Progenitor cell of endocrine pancreas (in vitro differentiated cells): ENCODE data around the gene TIMP3. TPM values are rescaled to one million over a fixed set of nuclear protein-coding genes. Genes with fewer than 3 reads are reported as not detected.

Experiments
- DNase-seq: peaks from one replicate; pipeline ENCODE4 v3.0.0; 2021; ENCODE audit warnings: low spot score; ENCODE audit not compliant: unreplicated experiment
- H3K27ac Mint-ChIP-seq: 2 replicates; pipeline ENCODE4 v1.8.0; 2021; ENCODE audit warnings: mild to moderate bottlenecking, moderate library complexity, mixed read lengths
- H3K27me3 Mint-ChIP-seq: 2 replicates; pipeline ENCODE4 v1.8.0; 2021; ENCODE audit warnings: mixed read lengths
- H3K36me3 Mint-ChIP-seq: 2 replicates; pipeline ENCODE4 v1.8.0; 2022; ENCODE audit warnings: mixed read lengths; ENCODE audit not compliant: insufficient read depth
- H3K4me1 Mint-ChIP-seq: 2 replicates; pipeline ENCODE4 v1.8.0; 2021; ENCODE audit warnings: low read depth, mixed read lengths
- H3K4me3 Mint-ChIP-seq: 2 replicates; pipeline ENCODE4 v1.8.0; 2021; ENCODE audit warnings: low read depth, mild to moderate bottlenecking, moderate library complexity, mixed read lengths
- H3K9me3 Mint-ChIP-seq: 2 replicates; pipeline ENCODE4 v1.8.0; 2021; ENCODE audit warnings: low read depth, mixed read lengths
- CTCF ChIP-seq: fragments of 200-600 bp; sonication (generic); IDR thresholded peaks from one replicate; pipeline ENCODE4 v1.5.0; 2021; ENCODE audit warnings: antibody characterized with exemption, mild to moderate bottlenecking; ENCODE audit not compliant: unreplicated experiment
- total RNA-seq: library from RNA; stranded (reverse); gene quantifications from 2 replicates; pipeline ENCODE4 v1.2.1, GENCODE V29; 2021

Gene TIMP3
- total RNA-seq, 1 donor from 2014 or later = 2.4 TPM

DNA sequence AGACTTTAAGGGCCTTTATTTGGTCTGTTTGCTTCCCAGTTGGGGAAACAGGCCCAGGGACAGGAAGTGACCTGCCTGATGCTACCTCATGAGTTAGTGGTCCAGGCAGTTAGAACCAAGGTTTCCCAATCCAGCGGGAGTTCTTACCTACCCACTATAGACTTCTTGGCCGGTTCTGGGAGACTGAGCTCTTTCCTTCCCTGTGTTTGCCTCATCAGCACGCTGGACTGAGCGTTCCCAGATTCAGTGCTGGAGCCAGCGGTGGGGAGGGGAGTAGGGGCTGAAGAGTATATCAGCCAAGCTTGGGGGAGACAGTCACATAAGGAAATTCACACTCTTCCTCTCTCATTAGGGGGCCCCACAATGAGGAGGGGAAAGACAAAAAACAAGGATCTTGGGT is 27.1 kb downstream of the TIMP3 start:
- no peak for TF ChIP-seq CTCF
- Mint-ChIP-seq H3K27me3 (peaks cover 8% of the 10 kb centered on the region), H3K9me3 (no peaks in the 10 kb centered on the region), H3K27ac (no peak overlapping the region), H3K36me3 (no peaks in the 10 kb centered on the region), H3K4me3 (no peak overlapping the region), H3K4me1 (no peaks in the 10 kb centered on the region)
- no peak for DNase-seq

GRCh38 chr22:32829451-32829851 is 27.9 kb downstream of the TIMP3 start:
- peaks cover 8% of the 10 kb centered on the region for H3K27me3 Mint-ChIP-seq
- H3K27ac Mint-ChIP-seq = no peak overlapping the region
- DNase-seq = no peak
- no peaks in the 10 kb centered on the region for H3K4me1 Mint-ChIP-seq
- TF ChIP-seq CTCF = no peak
- no peaks in the 10 kb centered on the region for H3K36me3 Mint-ChIP-seq
- no peaks in the 10 kb centered on the region for H3K9me3 Mint-ChIP-seq
- no peak overlapping the region for H3K4me3 Mint-ChIP-seq

- Mint-ChIP-seq H3K36me3 (no peaks in the 10 kb centered on the region), H3K27me3 (peaks cover 5% of the 10 kb centered on the region), H3K4me1 (no peaks in the 10 kb centered on the region), H3K27ac (no peak overlapping the region), H3K9me3 (no peaks in the 10 kb centered on the region), H3K4me3 (no peak overlapping the region)
- no peak for TF ChIP-seq CTCF
- no peak for DNase-seq
Observed at GRCh38 chr22:32830473-32830872, 29.0 kb downstream of the TIMP3 start.

DNA sequence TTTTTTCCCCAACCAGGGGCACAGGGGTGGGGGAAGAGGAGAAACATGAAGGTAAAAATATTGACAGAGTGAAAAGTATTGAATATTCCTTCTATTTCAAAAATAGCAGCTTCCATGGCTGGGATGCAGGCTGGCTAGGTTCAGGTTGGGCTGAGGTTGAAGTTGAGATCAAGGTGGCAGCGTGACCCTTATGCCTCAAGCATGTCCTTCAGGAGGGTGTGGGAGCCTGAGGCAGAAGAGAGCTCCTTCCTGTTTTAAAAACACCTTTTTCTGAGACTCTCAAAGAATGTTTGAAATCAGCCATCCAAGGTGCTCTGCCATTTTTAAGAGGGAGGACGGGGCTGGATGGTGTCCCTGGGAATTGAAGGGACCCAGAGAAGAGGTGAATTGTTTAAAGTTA is 29.5 kb downstream of the TIMP3 start:
- H3K27ac Mint-ChIP-seq = no peak overlapping the region
- TF ChIP-seq CTCF = no peak
- H3K27me3 Mint-ChIP-seq = peaks cover 5% of the 10 kb centered on the region
- DNase-seq = no peak
- no peaks in the 10 kb centered on the region for H3K36me3 Mint-ChIP-seq
- no peak overlapping the region for H3K4me3 Mint-ChIP-seq
- no peaks in the 10 kb centered on the region for H3K4me1 Mint-ChIP-seq
- H3K9me3 Mint-ChIP-seq = no peaks in the 10 kb centered on the region

DNA sequence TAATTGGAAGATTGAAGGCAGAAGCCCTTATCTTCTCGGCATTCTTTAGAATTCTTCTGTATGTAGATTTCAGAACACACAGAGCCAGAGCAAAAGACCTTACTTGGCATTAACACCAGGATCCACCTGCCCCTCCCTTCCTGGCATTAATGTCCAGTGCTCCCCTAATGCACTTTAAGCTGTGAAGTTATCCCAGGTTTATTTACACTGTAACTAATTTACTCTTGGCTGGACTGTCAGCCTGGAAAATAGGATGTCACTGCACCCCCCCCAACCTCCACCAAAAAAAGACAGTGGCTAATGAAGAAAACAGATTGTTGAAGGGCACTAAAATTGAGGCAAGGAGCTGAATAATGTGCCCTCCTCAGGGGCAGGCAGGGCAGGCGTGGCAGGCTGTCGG is 30.1 kb downstream of the TIMP3 start:
- no peaks in the 10 kb centered on the region for H3K9me3 Mint-ChIP-seq
- DNase-seq = no peak
- no peaks in the 10 kb centered on the region for H3K36me3 Mint-ChIP-seq
- no peak overlapping the region for H3K4me3 Mint-ChIP-seq
- peaks cover 5% of the 10 kb centered on the region for H3K27me3 Mint-ChIP-seq
- no peaks in the 10 kb centered on the region for H3K4me1 Mint-ChIP-seq
- H3K27ac Mint-ChIP-seq = no peak overlapping the region
- TF ChIP-seq CTCF = no peak
